GM12873 (cell line): ENCODE measurements around the gene RFC2.

Experiments
- TF ChIP-seq, protein P1 (sequence below): IDR thresholded peaks from 2 replicates; pipeline ENCODE4 v1.5.1; 2012; ENCODE audit warnings: low read depth, mild to moderate bottlenecking, moderate library complexity, low read length, control low read depth; ENCODE audit not compliant: insufficient read depth; ENCODE audit errors: missing control alignments

RFC2 gene

DNA sequence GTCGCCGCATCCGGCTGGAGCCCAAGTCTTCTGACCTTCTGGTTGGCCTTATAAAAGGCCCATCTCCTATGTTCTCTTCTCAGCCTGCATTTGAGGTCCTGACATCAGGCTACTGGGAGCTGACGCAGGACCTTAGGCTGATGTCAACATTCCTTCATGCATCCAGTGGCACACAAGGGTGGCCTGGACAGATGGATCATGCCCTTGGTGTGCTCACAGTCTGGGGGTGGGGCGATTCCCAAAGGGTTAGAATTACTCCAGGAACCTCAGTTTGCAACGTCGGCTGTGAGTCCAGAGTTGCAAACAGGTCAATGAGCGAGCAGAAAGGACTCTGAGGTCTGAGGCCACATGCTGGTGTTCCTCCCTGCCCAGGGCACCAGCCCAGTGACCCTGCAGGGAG, 26.8 kb upstream of the RFC2 start:
- TF ChIP-seq, protein P1, sequence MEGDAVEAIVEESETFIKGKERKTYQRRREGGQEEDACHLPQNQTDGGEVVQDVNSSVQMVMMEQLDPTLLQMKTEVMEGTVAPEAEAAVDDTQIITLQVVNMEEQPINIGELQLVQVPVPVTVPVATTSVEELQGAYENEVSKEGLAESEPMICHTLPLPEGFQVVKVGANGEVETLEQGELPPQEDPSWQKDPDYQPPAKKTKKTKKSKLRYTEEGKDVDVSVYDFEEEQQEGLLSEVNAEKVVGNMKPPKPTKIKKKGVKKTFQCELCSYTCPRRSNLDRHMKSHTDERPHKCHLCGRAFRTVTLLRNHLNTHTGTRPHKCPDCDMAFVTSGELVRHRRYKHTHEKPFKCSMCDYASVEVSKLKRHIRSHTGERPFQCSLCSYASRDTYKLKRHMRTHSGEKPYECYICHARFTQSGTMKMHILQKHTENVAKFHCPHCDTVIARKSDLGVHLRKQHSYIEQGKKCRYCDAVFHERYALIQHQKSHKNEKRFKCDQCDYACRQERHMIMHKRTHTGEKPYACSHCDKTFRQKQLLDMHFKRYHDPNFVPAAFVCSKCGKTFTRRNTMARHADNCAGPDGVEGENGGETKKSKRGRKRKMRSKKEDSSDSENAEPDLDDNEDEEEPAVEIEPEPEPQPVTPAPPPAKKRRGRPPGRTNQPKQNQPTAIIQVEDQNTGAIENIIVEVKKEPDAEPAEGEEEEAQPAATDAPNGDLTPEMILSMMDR = no peak

DNA sequence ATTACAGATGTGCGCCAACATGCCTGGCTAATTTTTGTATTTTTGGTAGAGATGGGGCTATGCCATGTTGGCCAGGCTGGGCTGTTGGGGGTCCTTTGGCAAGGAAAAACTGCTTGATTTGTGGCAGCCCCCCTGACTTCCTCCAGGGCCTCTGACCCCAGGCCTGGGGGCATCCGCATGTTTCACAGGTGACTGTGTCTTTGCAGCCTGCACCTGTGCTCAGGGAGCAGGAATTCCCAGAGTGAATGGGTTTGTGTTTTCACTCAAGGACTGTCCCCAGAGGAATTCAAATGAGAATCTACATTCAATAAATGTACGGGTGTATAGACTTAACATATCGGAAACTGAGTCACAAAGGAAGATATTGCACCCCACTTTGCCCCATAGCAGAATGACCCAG, 23.4 kb upstream of the RFC2 start:
- TF ChIP-seq, protein P1 = no peak

DNA sequence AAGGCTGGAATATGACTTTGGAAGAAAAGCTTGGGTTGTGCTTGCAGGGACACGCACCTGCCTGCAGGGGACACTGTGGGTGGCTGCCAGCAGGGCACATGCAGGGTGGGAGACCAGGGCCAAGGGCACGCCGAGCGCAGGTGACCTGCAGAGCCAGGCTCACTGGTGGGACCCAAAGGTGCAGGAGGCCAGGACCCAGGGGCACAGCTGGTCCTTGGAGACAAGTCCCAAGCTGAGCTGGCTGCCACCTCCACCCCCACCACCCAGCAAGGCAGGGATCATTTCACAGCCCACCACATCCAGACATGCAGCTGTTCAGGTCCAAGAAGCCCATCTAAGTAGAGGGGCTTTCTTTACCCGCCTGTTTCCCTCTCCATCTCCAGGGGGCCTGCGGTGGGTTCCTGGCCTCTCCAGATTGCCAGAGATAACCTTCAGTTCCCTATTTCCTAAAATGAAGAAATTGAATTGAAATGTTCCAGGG, 21.2 kb upstream of the RFC2 start:
- TF ChIP-seq, protein P1 = peak; percentile 84

DNA sequence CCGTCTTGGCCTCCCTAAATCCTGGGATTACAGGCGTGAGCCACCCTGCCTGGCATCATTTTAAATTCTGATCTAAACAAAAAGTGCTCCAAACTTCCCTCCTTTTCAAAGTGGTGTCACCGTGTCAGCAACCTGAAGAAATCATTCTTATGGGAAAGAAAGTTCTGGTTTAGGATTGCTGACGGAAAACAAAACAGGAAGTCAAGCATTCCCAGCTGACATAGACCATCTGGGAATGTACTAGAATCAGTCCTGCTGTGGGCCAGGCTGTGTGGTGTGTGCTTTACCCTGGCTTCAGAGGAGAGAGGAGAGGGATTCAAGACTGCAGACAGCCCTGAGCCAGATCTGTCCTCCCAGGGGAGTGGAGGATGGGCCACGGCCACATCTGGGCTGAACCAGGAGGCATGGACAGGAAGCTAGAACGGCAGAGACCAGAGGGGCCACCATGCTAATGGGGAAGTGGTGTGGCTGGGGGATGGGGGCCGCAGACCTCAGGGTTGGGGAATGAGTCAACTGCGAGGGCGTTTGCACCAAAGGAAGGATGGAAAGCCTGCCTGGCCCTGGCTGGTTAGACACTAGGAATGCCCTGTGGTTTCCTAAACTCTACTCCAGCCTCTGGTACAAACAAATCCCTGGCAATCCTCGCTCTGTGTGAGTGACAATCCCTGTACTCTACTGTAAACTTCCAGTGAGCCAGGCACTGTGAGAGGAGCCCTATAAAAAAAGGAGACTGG, 18.3 kb upstream of the RFC2 start:
- TF ChIP-seq, protein P1 = no peak

DNA sequence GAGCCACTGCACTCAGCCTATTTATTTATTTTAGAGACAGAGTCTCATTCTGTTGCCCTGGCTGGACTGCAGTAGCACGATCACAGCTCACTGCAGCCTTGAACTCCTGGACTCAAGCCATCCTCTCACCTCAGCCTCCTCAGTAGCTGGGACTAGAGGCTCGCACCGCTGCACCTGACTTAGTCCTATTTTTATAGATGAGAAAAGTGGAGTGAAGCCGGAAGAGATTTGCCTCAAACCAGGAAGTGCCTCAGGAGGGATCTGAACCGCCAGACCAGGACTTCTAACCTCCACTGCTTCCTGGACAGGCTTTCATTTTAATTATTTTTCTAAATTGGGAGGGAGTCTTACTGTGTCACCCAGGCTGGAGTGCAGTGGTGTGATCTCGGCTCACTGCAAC, 17.5 kb upstream of the RFC2 start:
- TF ChIP-seq, protein P1 = no peak

DNA sequence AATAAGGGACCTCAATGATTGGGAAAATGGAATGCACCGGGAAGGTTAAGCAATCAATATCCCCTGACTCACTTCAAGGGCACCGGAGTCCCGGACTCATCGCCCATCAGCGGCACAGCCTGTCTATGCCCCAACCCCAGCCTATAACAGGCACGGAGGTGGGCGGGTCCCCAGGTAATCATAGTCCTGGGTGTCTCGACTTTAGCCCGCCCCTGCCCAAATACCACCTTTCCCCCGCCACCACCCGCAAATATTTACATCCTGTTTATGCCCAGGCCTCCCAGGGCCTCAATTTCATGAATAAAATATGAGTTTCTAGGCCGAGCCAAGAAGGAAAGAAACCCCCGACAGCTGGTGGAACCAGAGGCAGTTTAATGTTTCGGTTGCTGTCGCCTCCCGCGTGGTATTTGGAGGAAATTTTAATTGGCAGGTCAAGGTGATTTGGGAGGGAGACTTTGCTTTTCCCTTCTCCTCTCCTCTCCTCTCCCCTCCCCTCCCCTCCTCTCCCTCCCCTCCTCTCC, 15.6 kb upstream of the RFC2 start:
- TF ChIP-seq, protein P1 = no peak

DNA sequence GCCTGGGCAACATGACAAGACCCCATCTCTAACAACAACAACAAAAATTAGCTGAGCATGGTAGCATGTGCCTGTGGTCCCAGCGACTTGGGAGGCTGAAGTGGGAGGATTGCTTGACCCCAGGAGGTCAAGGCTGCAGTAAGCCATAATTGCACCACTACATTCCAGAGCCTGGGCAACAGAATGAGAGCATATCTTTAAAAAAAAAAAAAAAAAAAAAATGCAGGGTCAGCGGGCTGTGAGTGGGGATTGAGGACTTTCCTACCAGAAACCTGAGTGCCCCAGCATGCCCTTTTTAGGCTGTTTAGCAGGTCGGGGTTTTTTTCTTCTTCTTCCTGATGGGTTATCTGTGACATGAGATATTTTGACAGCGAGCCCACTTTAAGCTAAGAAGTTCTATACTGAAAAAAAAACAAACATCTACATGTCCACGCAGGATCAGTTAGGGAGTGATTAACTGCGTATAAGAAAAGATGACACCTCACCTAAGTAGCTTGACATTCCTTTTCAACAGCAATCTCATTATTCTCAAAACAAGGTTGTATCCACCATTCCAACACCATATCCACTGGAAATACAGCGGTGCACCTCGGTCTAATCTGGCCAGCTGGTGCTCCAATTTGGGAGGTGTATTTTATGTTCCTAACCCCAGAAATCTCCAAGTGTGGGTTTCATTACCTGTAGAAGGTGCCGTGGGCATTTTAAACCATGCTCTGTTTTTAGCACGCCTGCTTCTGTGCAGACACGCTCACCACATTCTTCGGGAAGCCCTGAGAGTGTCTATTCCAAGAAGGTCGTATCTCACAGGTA, 13.8 kb upstream of the RFC2 start:
- TF ChIP-seq, protein P1 = no peak
